CD14-positive monocyte (primary cell): ENCODE measurements around the gene SLC13A3. TPM values are rescaled to one million over a fixed set of nuclear protein-coding genes. Genes with fewer than 3 reads are reported as not detected.

ENCODE experiments used
- DNase-seq, 3 donors: peaks; one replicate each; pipeline ENCODE4 v3.0.0-alpha.2; 2011 to 2022
- H2AFZ ChIP-seq: 2 replicates; pipeline ENCODE4 v1.6.0; 2012; ENCODE audit warnings: mild to moderate bottlenecking, low read depth, low read length, inconsistent platforms; ENCODE audit not compliant: insufficient read depth, poor library complexity, severe bottlenecking
- H3K27ac ChIP-seq, 2 donors: 1 replicate in 1 of 2; 2 replicates in 1 of 2; pipeline ENCODE4 v1.5.1; 2012 to 2013; ENCODE audit warnings: low read length in 2 of 2, control low read depth in 1 of 2, inconsistent platforms in 1 of 2, low read depth in 1 of 2, mild to moderate bottlenecking in 1 of 2
- H3K27me3 ChIP-seq, 2 donors: one replicate each; pipeline versions ENCODE4 v1.6.0 to v1.6.1; 2011 to 2013; ENCODE audit warnings: low read length in 2 of 2; ENCODE audit not compliant: control insufficient read depth in 2 of 2, insufficient read depth in 2 of 2
- H3K36me3 ChIP-seq, 2 donors: replicated peaks in 1 of 2; 1 replicate in 1 of 2; 2 replicates in 1 of 2; pipeline versions ENCODE4 v1.5.1 to v1.6.1; 2012 to 2013; ENCODE audit warnings: low read length in 2 of 2, control low read depth in 1 of 2, inconsistent platforms in 1 of 2, mild to moderate bottlenecking in 1 of 2; ENCODE audit not compliant: insufficient read depth in 2 of 2, control insufficient read depth in 1 of 2
- H3K4me1 ChIP-seq, 2 donors: 1 replicate in 1 of 2; 2 replicates in 1 of 2; pipeline versions ENCODE4 v1.5.1 to v1.6.1; 2012 to 2013; ENCODE audit warnings: low read length in 2 of 2, control low read depth in 1 of 2, inconsistent platforms in 1 of 2, mild to moderate bottlenecking in 1 of 2, moderate library complexity in 1 of 2; ENCODE audit not compliant: insufficient read depth in 2 of 2, control insufficient read depth in 1 of 2
- H3K4me2 ChIP-seq: replicated peaks from 2 replicates; pipeline ENCODE3; 2012; ENCODE audit warnings: low read length, moderate library complexity, mild to moderate bottlenecking; ENCODE audit not compliant: poor library complexity, severe bottlenecking; ENCODE audit errors: extremely low read depth
- H3K4me3 ChIP-seq, 3 experiments: fragments of 200-600 bp in 1 of 3; sonication (generic) in 1 of 3; replicated peaks in 1 of 3; 1 replicate in 2 of 3; 2 replicates in 1 of 3; pipeline ENCODE4 v1.5.1; 2011 to 2013; ENCODE audit warnings: low read length in 3 of 3, mild to moderate bottlenecking in 3 of 3, control low read depth in 2 of 3, low read depth in 2 of 3, inconsistent platforms in 1 of 3, moderate library complexity in 1 of 3
- H3K79me2 ChIP-seq: 2 replicates; pipeline ENCODE4 v1.6.0; 2012; ENCODE audit warnings: mild to moderate bottlenecking, control low read depth, inconsistent platforms, low read length, moderate library complexity; ENCODE audit not compliant: insufficient read depth
- H3K9ac ChIP-seq: 2 replicates; pipeline ENCODE4 v1.6.0; 2017; ENCODE audit warnings: low read length, mild to moderate bottlenecking; ENCODE audit not compliant: insufficient read depth, poor library complexity, severe bottlenecking
- H3K9me3 ChIP-seq, 2 donors: replicated peaks in 1 of 2; 1 replicate in 1 of 2; 2 replicates in 1 of 2; pipeline versions ENCODE4 v1.5.1 to v1.6.1; 2012 to 2013; ENCODE audit warnings: low read length in 2 of 2, control low read depth in 1 of 2; ENCODE audit not compliant: control insufficient read depth in 1 of 2, insufficient read depth in 1 of 2
- H4K20me1 ChIP-seq: 2 replicates; pipeline ENCODE4 v1.6.0; 2012; ENCODE audit warnings: mild to moderate bottlenecking, low read length, control low read depth, moderate library complexity; ENCODE audit not compliant: insufficient read depth
- H3K27ac Mint-ChIP-seq, 7 donors: one replicate each; pipeline ENCODE4 v1.8.0; 2020; ENCODE audit warnings: mild to moderate bottlenecking in 7 of 7, mixed read lengths in 7 of 7, moderate library complexity in 6 of 7, inconsistent platforms in 2 of 7
- H3K27me3 Mint-ChIP-seq, 3 donors: one replicate each; pipeline ENCODE4 v1.8.0; 2021 to 2022; ENCODE audit warnings: low read depth in 3 of 3, mild to moderate bottlenecking in 3 of 3, mixed read lengths in 3 of 3, moderate library complexity in 3 of 3, inconsistent platforms in 1 of 3
- H3K36me3 Mint-ChIP-seq, 2 donors: one replicate each; pipeline ENCODE4 v1.8.0; 2020; ENCODE audit warnings: mixed read lengths in 2 of 2, inconsistent platforms in 1 of 2, mild to moderate bottlenecking in 1 of 2
- H3K4me1 Mint-ChIP-seq: one replicate; pipeline ENCODE4 v1.8.0; 2020; ENCODE audit warnings: mild to moderate bottlenecking, mixed read lengths
- H3K4me3 Mint-ChIP-seq, 2 donors: one replicate each; pipeline ENCODE4 v1.8.0; 2020; ENCODE audit warnings: mild to moderate bottlenecking in 2 of 2, mixed read lengths in 2 of 2, moderate library complexity in 1 of 2
- H3K9me3 Mint-ChIP-seq, 7 donors: one replicate each; pipeline ENCODE4 v1.8.0; 2020 to 2022; ENCODE audit warnings: mixed read lengths in 7 of 7, mild to moderate bottlenecking in 6 of 7, moderate library complexity in 6 of 7, inconsistent platforms in 2 of 7
- WGBS: methylation state at CpG from one replicate; pipeline ENCODE4 v1.1.5; 2013; ENCODE audit warnings: missing lambda C conversion rate; ENCODE audit not compliant: insufficient coverage; 5-methylcytosine and 5-hydroxymethylcytosine counted together
- intact Hi-C, 2 donors: fragments of 100-400 bp; cut with micrococcal nuclease; formaldehyde crosslinking; loops; one replicate each; pipeline versions ENCODE4 v1.15.0 to v1.15.1; 2023
- polyA plus RNA-seq, 3 donors: library from polyadenylated mRNA; depleted of rRNA in 1 of 3; unstranded in 2 of 3; stranded (reverse) in 1 of 3; fragments of 300-500 nt in 2 of 3; fragments of >200 nt in 1 of 3; fragmentation: Illumina TruSeq in 2 of 3; gene quantifications; 1 replicate in 2 of 3; 2 replicates in 1 of 3; pipeline ENCODE4 v1.2.3, GENCODE V29; 2012 to 2021
- TF ChIP-seq, protein P1 (sequence below): fragments of 200-600 bp; IDR thresholded peaks from one replicate; pipeline ENCODE4 v1.8.0; 2022; ENCODE audit warnings: antibody characterized with exemption, mild to moderate bottlenecking

The SLC13A3 gene
- polyA plus RNA-seq, 3 donors = 0.04 TPM; not detected in 2

GRCh38 chr20:46607849-46608497 is 43.3 kb downstream of the SLC13A3 start:
- intact Hi-C loops = loop anchor here in 1 of 2 donors (2.0 kb wide), 1 partner anchor 77 kb away; no protein-coding TSS in a partner anchor

GRCh38 chr20:46607191-46607848 is 43.9 kb downstream of the SLC13A3 start:
- no peaks in the 10 kb centered on the region for H3K36me3 ChIP-seq
- no peak overlapping the region for H2AFZ ChIP-seq
- no peak for DNase-seq
- Mint-ChIP-seq H3K4me3 (no peak overlapping the region), H3K4me1 (no peaks in the 10 kb centered on the region), H3K36me3 (no peaks in the 10 kb centered on the region), H3K27ac (no peak overlapping the region), H3K27me3 (peaks cover 5 to 11% (median 7%) of the 10 kb centered on the region in 3 donors), H3K9me3 (peaks cover 0 to 3% (median 0%) of the 10 kb centered on the region in 7 donors)
- no peak overlapping the region for H3K9ac ChIP-seq
- H3K27me3 ChIP-seq = peaks cover 0 to 4% of the 10 kb centered on the region in 2 donors
- H3K4me3 ChIP-seq = no peak overlapping the region
- WGBS = no CpG with 5 or more reads among the region's 4 CpGs
- intact Hi-C loops = no loop called here
- H3K4me2 ChIP-seq = no peak overlapping the region
- no peaks in the 10 kb centered on the region for H4K20me1 ChIP-seq
- no peaks in the 10 kb centered on the region for H3K4me1 ChIP-seq
- TF ChIP-seq, protein P1, sequence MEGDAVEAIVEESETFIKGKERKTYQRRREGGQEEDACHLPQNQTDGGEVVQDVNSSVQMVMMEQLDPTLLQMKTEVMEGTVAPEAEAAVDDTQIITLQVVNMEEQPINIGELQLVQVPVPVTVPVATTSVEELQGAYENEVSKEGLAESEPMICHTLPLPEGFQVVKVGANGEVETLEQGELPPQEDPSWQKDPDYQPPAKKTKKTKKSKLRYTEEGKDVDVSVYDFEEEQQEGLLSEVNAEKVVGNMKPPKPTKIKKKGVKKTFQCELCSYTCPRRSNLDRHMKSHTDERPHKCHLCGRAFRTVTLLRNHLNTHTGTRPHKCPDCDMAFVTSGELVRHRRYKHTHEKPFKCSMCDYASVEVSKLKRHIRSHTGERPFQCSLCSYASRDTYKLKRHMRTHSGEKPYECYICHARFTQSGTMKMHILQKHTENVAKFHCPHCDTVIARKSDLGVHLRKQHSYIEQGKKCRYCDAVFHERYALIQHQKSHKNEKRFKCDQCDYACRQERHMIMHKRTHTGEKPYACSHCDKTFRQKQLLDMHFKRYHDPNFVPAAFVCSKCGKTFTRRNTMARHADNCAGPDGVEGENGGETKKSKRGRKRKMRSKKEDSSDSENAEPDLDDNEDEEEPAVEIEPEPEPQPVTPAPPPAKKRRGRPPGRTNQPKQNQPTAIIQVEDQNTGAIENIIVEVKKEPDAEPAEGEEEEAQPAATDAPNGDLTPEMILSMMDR = no peak
- H3K9me3 ChIP-seq = no peaks in the 10 kb centered on the region
- H3K79me2 ChIP-seq = no peaks in the 10 kb centered on the region
- H3K27ac ChIP-seq = no peak overlapping the region

More at GRCh38 chr20:46607849-46608497, 43.3 kb downstream of the SLC13A3 start:
- no peaks in the 10 kb centered on the region for H3K4me1 ChIP-seq
- DNase-seq = no peak
- no peaks in the 10 kb centered on the region for H4K20me1 ChIP-seq
- H3K36me3 Mint-ChIP-seq = no peaks in the 10 kb centered on the region
- H3K27ac ChIP-seq = no peak overlapping the region
- no peak overlapping the region for H3K27ac Mint-ChIP-seq
- no peak overlapping the region for H3K9ac ChIP-seq
- peaks cover 0 to 4% of the 10 kb centered on the region in 2 donors for H3K27me3 ChIP-seq
- H3K4me2 ChIP-seq = no peak overlapping the region
- 95% methylated on average over 4 of the region's 8 CpGs for WGBS
- no peak overlapping the region for H2AFZ ChIP-seq
- no peaks in the 10 kb centered on the region for H3K4me1 Mint-ChIP-seq
- no peaks in the 10 kb centered on the region for H3K36me3 ChIP-seq
- H3K9me3 Mint-ChIP-seq = peaks cover 0 to 3% (median 0%) of the 10 kb centered on the region in 7 donors
- H3K79me2 ChIP-seq = no peaks in the 10 kb centered on the region
- TF ChIP-seq, protein P1 = no peak
- H3K27me3 Mint-ChIP-seq = peaks cover 5 to 11% (median 7%) of the 10 kb centered on the region in 3 donors
- H3K4me3 Mint-ChIP-seq = no peak overlapping the region
- H3K9me3 ChIP-seq = no peaks in the 10 kb centered on the region
- H3K4me3 ChIP-seq = no peak overlapping the region
